NCI-H226 (cell line): Measurements from ENCODE around the gene EEF2.
"Not testable (repeated sequence)": the region's sequence is repeated elsewhere in the genome, so short reads cannot be mapped to it uniquely, and the experiment has no call there.

ENCODE experiments used
- DNase-seq: peaks from one replicate; pipeline ENCODE4 v3.0.0-alpha.2; 2015

EEF2 gene

DNA sequence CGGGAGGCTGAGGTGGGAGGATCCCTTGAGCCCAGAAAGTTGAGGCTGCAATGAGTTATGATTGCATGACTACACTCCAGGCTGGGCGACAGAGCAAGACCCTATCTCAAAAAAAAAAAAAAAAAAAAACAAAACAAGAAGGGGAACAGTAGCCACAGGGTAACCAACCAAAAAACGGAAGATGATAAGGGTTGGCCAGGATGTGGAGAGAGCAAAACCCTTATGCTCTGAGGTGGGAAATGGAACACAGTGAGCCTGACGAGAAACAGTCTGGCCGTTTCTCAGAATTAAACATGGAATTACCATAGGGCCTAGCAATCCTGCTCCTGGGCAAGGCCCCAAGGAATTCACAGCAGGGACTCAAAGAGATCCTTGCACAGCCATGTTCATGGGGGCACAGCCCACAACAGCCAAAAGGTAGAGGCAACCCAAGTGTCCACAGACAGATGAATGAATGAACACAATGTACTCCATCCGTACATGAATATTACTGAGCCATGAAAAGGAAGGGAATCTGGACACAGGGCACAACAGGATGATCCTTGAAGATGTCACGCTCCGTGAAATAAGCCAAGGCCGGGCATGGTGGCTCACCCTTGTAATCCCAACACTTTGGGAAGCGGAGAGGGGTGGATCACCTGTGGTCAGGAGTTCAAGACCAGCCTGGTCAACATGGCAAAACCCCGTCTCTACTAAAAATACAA is 41.1 kb downstream of the EEF2 start:
- no peak for DNase-seq

DNA sequence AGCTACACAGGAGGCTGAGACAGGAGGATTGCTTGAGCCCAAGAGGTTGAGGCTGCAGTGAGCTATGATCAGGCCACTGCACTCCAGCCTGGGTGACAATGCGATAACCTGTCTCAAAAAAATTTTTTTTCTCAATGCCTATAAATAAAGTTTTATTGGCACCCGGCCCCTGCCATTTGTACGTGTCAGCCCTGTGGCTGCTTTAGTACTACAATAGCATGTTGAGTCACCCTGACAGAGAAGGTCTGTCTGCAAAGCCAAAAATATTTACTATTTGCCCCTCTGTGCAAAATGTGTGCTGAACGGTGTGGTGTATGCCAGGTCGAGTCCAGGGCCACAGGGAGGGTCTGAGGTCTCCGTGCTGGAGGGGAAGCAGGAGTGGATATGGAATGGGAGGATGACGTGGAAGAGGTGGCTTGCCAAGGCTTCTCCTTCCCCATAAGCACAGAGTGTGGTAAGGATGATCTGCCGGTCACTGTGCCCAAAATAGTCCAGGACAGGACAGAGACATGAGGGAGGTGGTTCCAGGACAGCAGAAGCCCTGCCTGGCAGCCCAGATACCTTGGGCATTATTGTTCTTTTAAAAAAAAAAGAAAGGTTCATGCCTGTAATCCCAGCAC is 42.4 kb downstream of the EEF2 start:
- no peak for DNase-seq

DNA sequence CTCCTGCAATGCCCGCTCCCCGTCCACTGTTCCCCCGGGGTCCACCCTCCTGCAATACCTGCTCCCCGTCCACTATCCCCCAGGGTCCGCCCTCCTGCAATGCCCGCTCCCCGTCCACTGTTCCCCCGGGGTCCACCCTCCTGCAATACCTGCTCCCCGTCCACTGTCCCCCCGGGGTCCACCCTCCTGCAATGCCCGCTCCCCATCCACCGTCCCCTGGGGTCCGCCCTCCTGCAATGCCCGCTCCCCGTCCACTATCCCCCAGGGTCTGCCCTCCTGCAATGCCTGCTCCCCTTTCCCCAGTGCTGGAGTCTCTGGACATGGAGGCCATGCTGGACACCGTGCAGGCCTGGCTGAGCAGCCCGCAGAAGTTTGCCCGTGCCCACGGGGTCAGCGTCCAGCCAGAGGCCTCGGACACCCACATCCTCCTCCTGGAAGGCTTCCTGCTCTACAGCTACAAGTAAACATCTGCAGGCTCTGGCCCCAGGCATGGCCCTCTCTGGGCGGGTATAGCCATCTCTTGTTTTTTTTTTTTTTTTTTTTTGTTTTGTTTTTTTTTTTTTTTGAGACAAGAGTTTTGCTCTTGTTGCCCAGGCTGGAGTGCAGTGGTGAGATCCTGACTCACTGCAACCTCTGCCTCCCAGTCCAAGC is 46.8 kb downstream of the EEF2 start:
- DNase-seq, result not testable (repeated sequence)

DNA sequence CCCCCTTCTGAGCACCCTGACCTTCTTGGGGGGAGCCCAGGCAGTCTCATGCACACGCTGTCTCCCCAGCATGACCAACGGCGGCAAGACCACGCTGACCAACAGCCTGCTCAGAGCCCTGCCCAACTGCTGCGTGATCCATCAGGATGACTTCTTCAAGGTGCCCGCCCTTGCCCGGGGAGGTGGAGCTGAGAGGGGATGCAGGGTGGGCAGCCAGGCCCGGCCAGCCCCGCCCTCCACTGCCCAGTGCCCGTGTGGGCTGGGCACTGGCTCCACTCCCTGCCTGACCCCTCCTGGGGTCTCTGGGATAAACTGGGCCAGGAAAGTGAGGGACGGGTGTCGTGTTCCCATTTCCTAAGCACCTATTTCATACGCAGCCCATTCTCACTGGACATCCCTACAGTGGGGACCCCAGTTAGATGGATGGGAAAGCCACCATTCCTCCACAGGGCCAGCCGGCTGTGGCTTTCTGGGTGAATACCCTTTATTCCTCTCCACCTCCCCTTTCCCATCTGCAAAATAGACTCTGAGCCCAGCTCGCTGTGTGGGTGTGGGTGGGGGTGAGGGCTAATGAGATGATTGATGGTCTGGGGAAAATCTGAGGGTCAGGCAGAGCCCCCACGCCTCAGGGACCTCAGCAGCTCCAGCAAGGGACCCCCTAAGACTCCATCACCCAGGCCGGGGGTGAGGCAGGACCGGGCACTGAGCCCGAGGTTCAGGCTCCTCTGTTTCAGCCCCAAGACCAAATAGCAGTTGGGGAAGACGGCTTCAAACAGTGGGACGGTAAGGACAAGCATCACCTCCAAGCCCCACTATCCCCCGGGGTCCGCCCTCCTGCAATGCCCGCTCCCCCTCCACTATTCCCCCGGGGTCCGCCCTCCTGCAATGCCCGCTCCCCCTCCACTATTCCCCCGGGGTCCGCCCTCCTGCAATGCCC is 48.5 kb downstream of the EEF2 start:
- no peak for DNase-seq

DNA sequence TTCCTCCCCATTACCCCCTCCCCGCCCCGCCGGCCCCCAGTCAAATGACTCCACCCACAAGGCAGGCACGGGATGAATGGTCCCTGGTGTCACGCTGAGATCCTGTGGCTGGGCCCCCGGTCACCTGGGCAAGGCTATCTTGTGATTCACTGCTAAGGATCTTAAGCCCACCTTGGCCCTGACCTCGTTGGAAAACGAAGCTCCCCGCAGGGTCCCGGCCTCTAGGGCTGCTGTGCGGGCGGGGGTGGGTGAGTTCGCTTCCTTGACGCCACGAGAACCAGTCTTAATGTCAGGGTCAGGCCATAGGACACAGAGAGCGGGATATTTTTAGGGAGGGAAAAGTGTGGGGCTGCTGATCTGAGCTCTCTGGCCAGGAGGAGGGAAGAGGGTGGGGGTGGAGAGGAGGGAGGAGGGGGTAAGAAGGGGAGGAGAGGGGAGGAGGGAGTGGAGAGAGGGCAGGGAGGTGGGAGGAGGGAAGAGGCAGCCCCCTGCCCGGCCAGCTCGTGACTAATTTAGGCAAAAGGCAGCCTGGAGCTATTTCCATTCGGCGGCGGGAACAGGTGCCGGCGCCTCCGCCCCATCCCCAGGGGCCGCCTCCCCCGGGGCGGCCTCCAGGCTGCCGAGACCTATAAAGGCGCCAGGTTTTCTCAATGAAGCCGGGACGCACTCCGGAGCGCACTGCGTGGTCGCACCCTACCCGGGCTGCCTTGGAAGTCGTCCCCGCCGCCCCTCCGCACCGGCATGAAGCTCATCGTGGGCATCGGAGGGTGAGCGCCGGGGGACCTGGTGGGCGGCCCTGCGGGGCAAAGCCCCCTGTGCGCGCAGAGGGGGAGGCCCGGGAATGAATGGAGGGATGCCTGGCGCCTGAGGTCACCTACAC is 52.1 kb downstream of the EEF2 start, which contains the start of gene NMRK2:
Gene NMRK2, plus strand, starts transcription at position 139 of the 880 bp plus-strand sequence. Its CDS starts 603 bp downstream, at position 742.
- DNase-seq, result no peak

DNA sequence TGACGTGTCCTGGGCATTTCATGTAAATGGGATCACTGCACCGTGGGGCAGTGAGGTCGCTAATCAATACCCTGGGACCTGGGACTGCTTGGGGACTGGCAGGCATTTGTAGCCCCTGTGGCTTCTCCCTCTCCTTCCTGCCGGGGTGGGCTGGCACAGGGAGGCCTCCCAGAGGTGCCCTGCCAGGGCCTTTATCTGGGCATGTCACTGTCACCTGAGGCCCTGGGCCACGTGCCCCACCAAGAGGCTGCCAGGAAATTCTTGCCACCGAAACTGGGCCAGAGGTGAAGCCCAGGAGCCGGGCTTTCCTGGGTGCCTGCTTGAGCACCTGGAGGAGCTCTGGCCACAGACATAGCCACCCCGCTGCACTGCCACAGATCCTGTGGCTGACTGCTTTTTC is 54.2 kb downstream of the EEF2 start:
- DNase-seq, result no peak
